Karpas-422 (cell line): ENCODE results near the gene CYP26C1. TPM values are rescaled to one million over a fixed set of nuclear protein-coding genes. Genes with fewer than 3 reads are reported as not detected.

Experiments used
- DNase-seq: peaks from one replicate; pipeline ENCODE4 v3.0.0-alpha.2; 2015
- H2AFZ ChIP-seq: fragments of 200-600 bp; sonication (generic); 2 replicates; pipeline ENCODE4 v1.6.1; 2014; ENCODE audit warnings: antibody characterized with exemption, low read length, mixed read lengths
- H3K27ac ChIP-seq: fragments of 200-600 bp; sonication (generic); 2 replicates; pipeline ENCODE4 v1.5.1; 2014; ENCODE audit warnings: mild to moderate bottlenecking, low read length, moderate library complexity
- H3K27me3 ChIP-seq: fragments of 200-600 bp; sonication (generic); 2 replicates; pipeline ENCODE4 v1.6.1; 2014; ENCODE audit warnings: low read length, mixed read lengths
- H3K36me3 ChIP-seq: fragments of 200-600 bp; sonication (generic); 2 replicates; pipeline ENCODE4 v1.6.1; 2014; ENCODE audit warnings: low read length, mixed read lengths; ENCODE audit not compliant: insufficient read depth
- H3K4me1 ChIP-seq: fragments of 200-600 bp; sonication (generic); 2 replicates; pipeline ENCODE4 v1.6.1; 2014; ENCODE audit warnings: mild to moderate bottlenecking, low read length, mixed read lengths
- H3K4me2 ChIP-seq: fragments of 200-600 bp; sonication (generic); 2 replicates; pipeline ENCODE4 v1.6.1; 2014; ENCODE audit warnings: low read length, low read depth, mild to moderate bottlenecking; ENCODE audit not compliant: poor library complexity, severe bottlenecking
- H3K4me3 ChIP-seq: fragments of 200-600 bp; sonication (generic); 2 replicates; pipeline ENCODE4 v1.5.1; 2014; ENCODE audit warnings: mild to moderate bottlenecking, antibody characterized with exemption, low read length, mixed read lengths
- H3K79me2 ChIP-seq: fragments of 200-600 bp; sonication (generic); 2 replicates; pipeline ENCODE4 v1.6.1; 2014; ENCODE audit warnings: mild to moderate bottlenecking, low read length, mixed read lengths
- H3K9ac ChIP-seq: fragments of 200-600 bp; sonication (generic); 2 replicates; pipeline ENCODE4 v1.6.0; 2014; ENCODE audit warnings: low read length
- H3K9me2 ChIP-seq: fragments of 200-600 bp; sonication (generic), shearing (Covaris generic); replicated peaks from 2 replicates; pipeline ENCODE4 v1.6.0; 2014; ENCODE audit warnings: mild to moderate bottlenecking, low read length, moderate library complexity; ENCODE audit not compliant: insufficient read depth
- H3K9me3 ChIP-seq: fragments of 300-700, 200-600 bp; sonication (generic); 2 replicates; pipeline ENCODE4 v1.6.1; 2014; ENCODE audit warnings: low read length, mixed read lengths
- H4K20me1 ChIP-seq: fragments of 200-600 bp; sonication (generic); 2 replicates; pipeline ENCODE4 v1.6.1; 2014; ENCODE audit warnings: mild to moderate bottlenecking, antibody characterized with exemption, low read length, low read depth; ENCODE audit not compliant: insufficient read depth
- total RNA-seq: library from RNA; depleted of rRNA; stranded (reverse); fragments of >200 nt; shearing (Covaris generic); gene quantifications from 2 replicates; pipeline ENCODE4 v1.2.3, GENCODE V29; 2014; ENCODE audit warnings: low replicate concordance

The CYP26C1 gene
- total RNA-seq, 1 experiment from 2014 or later = 0.30 TPM

GRCh38 chr10:93061594-93062513 is 1.3 kb downstream of the CYP26C1 start:
- Histone ChIP-seq H3K36me3 (no peaks in the 10 kb centered on the region), H3K9me3 (no peaks in the 10 kb centered on the region), H3K9ac (no peak overlapping the region), H3K79me2 (no peaks in the 10 kb centered on the region), H3K27me3 (no peaks in the 10 kb centered on the region), H2AFZ (no peak overlapping the region), H3K4me2 (no peak overlapping the region), H3K4me3 (no peak overlapping the region), H3K4me1 (no peaks in the 10 kb centered on the region), H4K20me1 (no peaks in the 10 kb centered on the region), H3K9me2 (no peaks in the 10 kb centered on the region), H3K27ac (no peak overlapping the region)
- no peak for DNase-seq

GRCh38 chr10:93062514-93063143 is 2.0 kb downstream of the CYP26C1 start:
- H3K9me3 ChIP-seq = no peaks in the 10 kb centered on the region
- H3K4me1 ChIP-seq = no peaks in the 10 kb centered on the region
- H3K27ac ChIP-seq = no peak overlapping the region
- H3K79me2 ChIP-seq = no peaks in the 10 kb centered on the region
- H3K4me2 ChIP-seq = no peak overlapping the region
- H3K9ac ChIP-seq = no peak overlapping the region
- H3K27me3 ChIP-seq = no peaks in the 10 kb centered on the region
- H3K9me2 ChIP-seq = no peaks in the 10 kb centered on the region
- H2AFZ ChIP-seq = no peak overlapping the region
- no peak overlapping the region for H3K4me3 ChIP-seq
- DNase-seq = no peak
- H3K36me3 ChIP-seq = no peaks in the 10 kb centered on the region
- H4K20me1 ChIP-seq = no peaks in the 10 kb centered on the region

- Histone ChIP-seq H3K27me3 (no peaks in the 10 kb centered on the region), H3K79me2 (no peaks in the 10 kb centered on the region), H3K4me1 (no peaks in the 10 kb centered on the region), H4K20me1 (no peaks in the 10 kb centered on the region), H2AFZ (no peak overlapping the region), H3K4me2 (no peak overlapping the region), H3K9me2 (no peaks in the 10 kb centered on the region), H3K9ac (no peak overlapping the region), H3K27ac (no peak overlapping the region), H3K9me3 (no peaks in the 10 kb centered on the region), H3K4me3 (no peak overlapping the region), H3K36me3 (no peaks in the 10 kb centered on the region)
- DNase-seq = no peak
These were observed 2.8 kb downstream of the CYP26C1 start for GRCh38 chr10:93063144-93063976.

GRCh38 chr10:93063977-93064660 is 3.5 kb downstream of the CYP26C1 start:
- Histone ChIP-seq H2AFZ (no peak overlapping the region), H3K9me3 (no peaks in the 10 kb centered on the region)

GRCh38 chr10:93064874-93065660 is 4.5 kb downstream of the CYP26C1 start:
- H2AFZ ChIP-seq = no peak overlapping the region
- H3K9me3 ChIP-seq = no peaks in the 10 kb centered on the region
- no peak overlapping the region for H3K9ac ChIP-seq
- no peaks in the 10 kb centered on the region for H4K20me1 ChIP-seq
- H3K4me1 ChIP-seq = no peaks in the 10 kb centered on the region
- H3K27me3 ChIP-seq = no peaks in the 10 kb centered on the region
- H3K4me2 ChIP-seq = no peak overlapping the region
- H3K27ac ChIP-seq = no peak overlapping the region
- H3K9me2 ChIP-seq = no peaks in the 10 kb centered on the region
- no peak overlapping the region for H3K4me3 ChIP-seq
- H3K36me3 ChIP-seq = no peaks in the 10 kb centered on the region
- no peak for DNase-seq
- H3K79me2 ChIP-seq = no peaks in the 10 kb centered on the region

More at GRCh38 chr10:93063977-93064660, 3.5 kb downstream of the CYP26C1 start:
- DNase-seq = no peak
- Histone ChIP-seq H3K27me3 (no peaks in the 10 kb centered on the region), H3K36me3 (no peaks in the 10 kb centered on the region), H4K20me1 (no peaks in the 10 kb centered on the region), H3K4me2 (no peak overlapping the region), H3K79me2 (no peaks in the 10 kb centered on the region), H3K9me2 (no peaks in the 10 kb centered on the region), H3K4me3 (no peak overlapping the region), H3K9ac (no peak overlapping the region), H3K4me1 (no peaks in the 10 kb centered on the region), H3K27ac (no peak overlapping the region)

GRCh38 chr10:93065675-93066543 is 5.3 kb downstream of the CYP26C1 start:
- H3K27ac ChIP-seq = no peak overlapping the region
- no peak for DNase-seq
- no peaks in the 10 kb centered on the region for H3K79me2 ChIP-seq
- H3K9me2 ChIP-seq = no peaks in the 10 kb centered on the region
- H3K9me3 ChIP-seq = no peaks in the 10 kb centered on the region
- H3K27me3 ChIP-seq = no peaks in the 10 kb centered on the region
- H3K9ac ChIP-seq = no peak overlapping the region
- no peaks in the 10 kb centered on the region for H3K4me1 ChIP-seq
- H2AFZ ChIP-seq = no peak overlapping the region
- H3K4me3 ChIP-seq = no peak overlapping the region
- H4K20me1 ChIP-seq = no peaks in the 10 kb centered on the region
- H3K4me2 ChIP-seq = no peak overlapping the region
- no peaks in the 10 kb centered on the region for H3K36me3 ChIP-seq

- no peaks in the 10 kb centered on the region for H3K36me3 ChIP-seq
- no peaks in the 10 kb centered on the region for H4K20me1 ChIP-seq
- no peaks in the 10 kb centered on the region for H3K4me1 ChIP-seq
- no peaks in the 10 kb centered on the region for H3K79me2 ChIP-seq
- no peaks in the 10 kb centered on the region for H3K9me2 ChIP-seq
- H3K4me3 ChIP-seq = no peak overlapping the region
- H3K9me3 ChIP-seq = no peaks in the 10 kb centered on the region
- DNase-seq = no peak
- H3K27ac ChIP-seq = no peak overlapping the region
- no peak overlapping the region for H3K4me2 ChIP-seq
- H3K9ac ChIP-seq = no peak overlapping the region
- no peaks in the 10 kb centered on the region for H3K27me3 ChIP-seq
- no peak overlapping the region for H2AFZ ChIP-seq
These were observed 5.9 kb downstream of the CYP26C1 start for GRCh38 chr10:93066544-93066913.
